ENCODE data around the gene SESTD1. TPM values are rescaled to one million over a fixed set of nuclear protein-coding genes. Genes with fewer than 3 reads are reported as not detected.

SESTD1 gene
- total and polyA plus RNA-seq, 2 donors (not counting 1 experiment from before 2014, with no cell fraction given): 16.8 to 51.9 TPM

DNA sequence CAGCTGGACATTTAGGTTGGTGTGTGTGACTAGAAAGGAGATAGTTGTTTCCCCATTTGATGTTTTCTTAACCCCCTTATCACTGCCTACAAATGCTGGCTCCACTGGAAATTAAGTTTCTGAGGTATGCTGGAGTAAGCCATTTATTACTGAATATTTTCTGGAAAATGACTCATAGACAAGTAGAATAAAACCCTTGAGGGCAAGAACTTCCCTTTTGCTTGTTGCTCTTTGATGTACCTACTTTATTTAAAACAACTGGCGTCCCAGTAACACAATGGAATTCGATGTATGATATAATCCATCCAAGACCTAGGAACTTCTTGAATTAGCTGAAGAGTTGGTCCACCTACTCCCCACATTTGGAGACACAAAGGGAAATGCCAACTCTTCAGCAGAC lies 33.3 kb upstream of the SESTD1 start:
- Histone ChIP-seq H2AFZ (ENCODE audit: low read length) (no peak overlapping the region), H3K27ac (ENCODE audit: insufficient read depth, low read length) (no peak overlapping the region), H3K4me1 (ENCODE audit: control insufficient read depth, extremely low read depth, insufficient read depth, low read length) (no peaks in the 10 kb centered on the region), H3K4me3 (replicated peaks in 1 of 4; ENCODE audit: control extremely low read depth in 1 of 4, insufficient read depth in 1 of 4, low read depth in 3 of 4, low read length in 4 of 4) (no peak overlapping the region), H3K9me3 (ENCODE audit: control insufficient read depth, insufficient read depth, low read depth, low read length) (no peaks in the 10 kb centered on the region), H4K20me1 (ENCODE audit: control insufficient read depth, extremely low read depth, insufficient read depth, low read length) (no peaks in the 10 kb centered on the region), H3K27me3 (ENCODE audit: control insufficient read depth, insufficient read depth, low read length) (no peaks in the 10 kb centered on the region), H3K9ac (ENCODE audit: insufficient read depth, low read length) (no peak overlapping the region), H3K4me2 (ENCODE audit: extremely low read depth, insufficient read depth, low read length) (no peak overlapping the region), H3K36me3 (ENCODE audit: control insufficient read depth, insufficient read depth, low read length) (no peaks in the 10 kb centered on the region), H3K79me2 (ENCODE audit: control insufficient read depth, insufficient read depth, low read length) (no peaks in the 10 kb centered on the region)
- no peak for DNase-seq (ENCODE audit: low read depth in 2 of 2)
- TF ChIP-seq EZH2 (IDR thresholded peaks at IDR 0.05; ENCODE audit: low read length, missing control alignments): no peak
- TF ChIP-seq, protein P1, sequence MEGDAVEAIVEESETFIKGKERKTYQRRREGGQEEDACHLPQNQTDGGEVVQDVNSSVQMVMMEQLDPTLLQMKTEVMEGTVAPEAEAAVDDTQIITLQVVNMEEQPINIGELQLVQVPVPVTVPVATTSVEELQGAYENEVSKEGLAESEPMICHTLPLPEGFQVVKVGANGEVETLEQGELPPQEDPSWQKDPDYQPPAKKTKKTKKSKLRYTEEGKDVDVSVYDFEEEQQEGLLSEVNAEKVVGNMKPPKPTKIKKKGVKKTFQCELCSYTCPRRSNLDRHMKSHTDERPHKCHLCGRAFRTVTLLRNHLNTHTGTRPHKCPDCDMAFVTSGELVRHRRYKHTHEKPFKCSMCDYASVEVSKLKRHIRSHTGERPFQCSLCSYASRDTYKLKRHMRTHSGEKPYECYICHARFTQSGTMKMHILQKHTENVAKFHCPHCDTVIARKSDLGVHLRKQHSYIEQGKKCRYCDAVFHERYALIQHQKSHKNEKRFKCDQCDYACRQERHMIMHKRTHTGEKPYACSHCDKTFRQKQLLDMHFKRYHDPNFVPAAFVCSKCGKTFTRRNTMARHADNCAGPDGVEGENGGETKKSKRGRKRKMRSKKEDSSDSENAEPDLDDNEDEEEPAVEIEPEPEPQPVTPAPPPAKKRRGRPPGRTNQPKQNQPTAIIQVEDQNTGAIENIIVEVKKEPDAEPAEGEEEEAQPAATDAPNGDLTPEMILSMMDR (conservative IDR thresholded peaks at IDR 0.05 in 1 of 2, IDR thresholded peaks at IDR 0.05 in 1 of 2; ENCODE audit: low read depth in 1 of 2, low read length in 2 of 2): no peak

DNA sequence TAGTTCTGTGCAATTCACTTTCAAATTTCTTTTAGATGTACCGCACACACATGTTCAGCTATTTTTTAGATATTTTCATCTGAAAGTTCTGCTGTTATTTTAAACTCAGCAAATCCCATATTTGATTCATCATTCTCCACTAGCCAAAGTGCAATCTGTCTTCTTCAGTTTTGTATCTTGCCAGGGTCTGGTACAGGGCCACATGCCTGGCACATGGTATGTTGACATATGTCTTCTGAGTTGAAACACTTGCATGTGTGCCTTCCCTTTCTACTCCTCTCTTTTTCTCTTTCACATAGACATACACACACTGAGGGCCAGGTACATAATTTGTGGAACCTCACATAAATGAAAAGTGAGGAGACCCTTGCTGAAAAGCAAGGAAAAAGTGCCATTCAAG lies 25.7 kb upstream of the SESTD1 start:
- H3K4me2 ChIP-seq (ENCODE audit: extremely low read depth, insufficient read depth, low read length): no peak overlapping the region
- TF ChIP-seq EZH2 (IDR thresholded peaks at IDR 0.05; ENCODE audit: low read length, missing control alignments): no peak
- TF ChIP-seq, protein P1 (conservative IDR thresholded peaks at IDR 0.05 in 1 of 2, IDR thresholded peaks at IDR 0.05 in 1 of 2; ENCODE audit: low read depth in 1 of 2, low read length in 2 of 2): no peak
- H3K4me1 ChIP-seq (ENCODE audit: control insufficient read depth, extremely low read depth, insufficient read depth, low read length): no peaks in the 10 kb centered on the region
- H2AFZ ChIP-seq (ENCODE audit: low read length): no peak overlapping the region
- no peaks in the 10 kb centered on the region for H3K9me3 ChIP-seq (ENCODE audit: control insufficient read depth, insufficient read depth, low read depth, low read length)
- no peaks in the 10 kb centered on the region for H3K27me3 ChIP-seq (ENCODE audit: control insufficient read depth, insufficient read depth, low read length)
- no peaks in the 10 kb centered on the region for H3K36me3 ChIP-seq (ENCODE audit: control insufficient read depth, insufficient read depth, low read length)
- DNase-seq (ENCODE audit: low read depth in 2 of 2): no peak
- no peak overlapping the region for H3K9ac ChIP-seq (ENCODE audit: insufficient read depth, low read length)
- no peaks in the 10 kb centered on the region for H4K20me1 ChIP-seq (ENCODE audit: control insufficient read depth, extremely low read depth, insufficient read depth, low read length)
- no peak overlapping the region for H3K27ac ChIP-seq (ENCODE audit: insufficient read depth, low read length)
- H3K79me2 ChIP-seq (ENCODE audit: control insufficient read depth, insufficient read depth, low read length): no peaks in the 10 kb centered on the region
- H3K4me3 ChIP-seq (replicated peaks in 1 of 4; ENCODE audit: control extremely low read depth in 1 of 4, insufficient read depth in 1 of 4, low read depth in 3 of 4, low read length in 4 of 4): no peak overlapping the region

DNA sequence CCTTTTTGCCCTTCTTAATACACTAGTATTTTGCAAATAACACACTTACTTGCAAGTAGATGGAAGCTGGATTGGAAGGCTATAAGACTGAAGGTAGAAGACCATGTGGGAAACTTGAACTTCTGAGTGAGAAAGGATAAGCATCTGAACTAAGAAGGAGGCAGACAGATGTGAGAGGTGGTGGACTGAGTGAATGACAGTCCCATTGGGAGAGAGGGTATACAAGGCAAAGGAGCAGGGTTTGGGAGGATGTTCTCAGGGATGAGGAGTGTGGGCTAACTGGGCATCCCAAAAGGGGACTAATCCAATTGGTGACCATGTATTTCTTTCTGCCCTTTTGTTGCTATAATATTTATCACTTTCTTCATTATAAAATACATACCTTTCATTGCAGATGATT lies 20.4 kb upstream of the SESTD1 start:
- Histone ChIP-seq H3K4me3 (replicated peaks in 1 of 4; ENCODE audit: control extremely low read depth in 1 of 4, insufficient read depth in 1 of 4, low read depth in 3 of 4, low read length in 4 of 4) (no peak overlapping the region), H3K4me2 (ENCODE audit: extremely low read depth, insufficient read depth, low read length) (no peak overlapping the region), H3K9me3 (ENCODE audit: control insufficient read depth, insufficient read depth, low read depth, low read length) (no peaks in the 10 kb centered on the region), H3K9ac (ENCODE audit: insufficient read depth, low read length) (no peak overlapping the region), H3K27ac (ENCODE audit: insufficient read depth, low read length) (no peak overlapping the region), H2AFZ (ENCODE audit: low read length) (no peak overlapping the region), H3K4me1 (ENCODE audit: control insufficient read depth, extremely low read depth, insufficient read depth, low read length) (no peaks in the 10 kb centered on the region), H4K20me1 (ENCODE audit: control insufficient read depth, extremely low read depth, insufficient read depth, low read length) (no peaks in the 10 kb centered on the region), H3K36me3 (ENCODE audit: control insufficient read depth, insufficient read depth, low read length) (no peaks in the 10 kb centered on the region), H3K27me3 (ENCODE audit: control insufficient read depth, insufficient read depth, low read length) (no peaks in the 10 kb centered on the region), H3K79me2 (ENCODE audit: control insufficient read depth, insufficient read depth, low read length) (no peaks in the 10 kb centered on the region)
- no peak for TF ChIP-seq EZH2 (IDR thresholded peaks at IDR 0.05; ENCODE audit: low read length, missing control alignments)
- TF ChIP-seq, protein P1 (conservative IDR thresholded peaks at IDR 0.05 in 1 of 2, IDR thresholded peaks at IDR 0.05 in 1 of 2; ENCODE audit: low read depth in 1 of 2, low read length in 2 of 2): no peak
- no peak for DNase-seq (ENCODE audit: low read depth in 2 of 2)

All from fibroblast of lung (primary cell).